ENCODE data around the gene KCNJ9.

Gene KCNJ9

DNA sequence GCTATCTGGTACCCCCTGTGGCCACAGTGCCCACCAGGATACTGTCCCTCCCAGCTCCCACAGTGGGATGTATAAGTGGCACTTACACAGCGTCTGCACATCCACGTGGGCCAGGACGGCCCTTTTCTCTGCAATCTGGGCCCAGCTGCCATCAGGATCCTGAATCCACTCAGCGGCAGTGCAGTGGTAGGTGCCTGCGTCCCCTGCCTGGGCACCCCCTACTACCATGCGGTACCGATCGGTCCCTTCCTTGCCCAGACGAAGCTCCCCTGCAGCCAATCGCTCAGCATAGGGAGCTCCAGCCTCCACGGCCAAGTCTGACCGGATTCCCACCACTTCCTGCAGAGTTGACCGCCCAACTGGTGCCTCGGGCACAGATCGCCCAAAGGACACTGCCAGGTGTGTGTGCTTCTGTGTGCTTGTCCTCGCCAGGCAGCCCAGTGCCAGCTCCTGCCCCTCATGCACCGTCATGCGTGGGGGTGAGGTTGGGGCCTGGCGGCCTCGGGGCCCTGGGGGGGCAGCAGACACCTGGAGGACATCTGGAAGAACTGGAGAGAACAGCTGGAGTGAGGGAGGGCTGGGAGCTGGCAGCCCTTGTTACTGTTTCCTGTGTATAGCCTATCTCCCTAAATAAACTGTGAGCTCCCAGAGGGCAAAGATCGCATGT lies 12.4 kb downstream of the KCNJ9 start:
- Histone ChIP-seq H3K27ac (ENCODE audit: low read depth, low read length) (no peak overlapping the region), H4K12ac (ENCODE audit: low read depth, low read length) (no peak overlapping the region), H3K23ac (ENCODE audit: low read length) (no peak overlapping the region), H2BK12ac (ENCODE audit: low read length) (no peak overlapping the region), H3K4ac (ENCODE audit: low read depth, low read length) (no peak overlapping the region), H2BK120ac (ENCODE audit: insufficient read depth, low read length, poor library complexity) (no peak overlapping the region), H3K4me1 (ENCODE audit: control insufficient read depth in 1 of 2, insufficient read depth in 2 of 2, low read length in 2 of 2) (peaks cover 22 to 23% of the 10 kb centered on the region in 2 experiments), H3K36me3 (ENCODE audit: control insufficient read depth in 1 of 2, insufficient read depth in 2 of 2, low read length in 2 of 2) (peaks cover 0 to 6% of the 10 kb centered on the region in 2 experiments), H2BK5ac (ENCODE audit: low read depth, low read length, poor library complexity) (no peak overlapping the region), H3K9ac (ENCODE audit: low read length) (no peak overlapping the region), H3K79me1 (ENCODE audit: low read length) (peaks cover 2% of the 10 kb centered on the region), H4K8ac (ENCODE audit: low read depth, low read length) (no peak overlapping the region), H3K14ac (ENCODE audit: low read length) (no peak overlapping the region), H3K18ac (ENCODE audit: low read length) (no peak overlapping the region), H3K4me3 (ENCODE audit: low read depth, low read length) (no peak overlapping the region), H3K79me2 (ENCODE audit: control insufficient read depth, insufficient read depth, low read length, poor library complexity) (no peaks in the 10 kb centered on the region), H3K9me3 (ENCODE audit: insufficient read depth, low read depth, low read length) (peaks cover 5% of the 10 kb centered on the region), H2AFZ (ENCODE audit: insufficient read depth, low read length, poor library complexity) (no peak overlapping the region), H2AK5ac (ENCODE audit: low read length) (no peak overlapping the region), H3K27me3 (ENCODE audit: insufficient read depth, low read length) (no peaks in the 10 kb centered on the region), H3K4me2 (ENCODE audit: low read length) (no peak overlapping the region), H4K91ac (ENCODE audit: low read depth, low read length) (no peak overlapping the region)
- no peak for DNase-seq
- no CpG with 5 or more reads among the region's 21 CpGs for WGBS (ENCODE audit: extremely low coverage, insufficient coverage, insufficient read length)

DNA sequence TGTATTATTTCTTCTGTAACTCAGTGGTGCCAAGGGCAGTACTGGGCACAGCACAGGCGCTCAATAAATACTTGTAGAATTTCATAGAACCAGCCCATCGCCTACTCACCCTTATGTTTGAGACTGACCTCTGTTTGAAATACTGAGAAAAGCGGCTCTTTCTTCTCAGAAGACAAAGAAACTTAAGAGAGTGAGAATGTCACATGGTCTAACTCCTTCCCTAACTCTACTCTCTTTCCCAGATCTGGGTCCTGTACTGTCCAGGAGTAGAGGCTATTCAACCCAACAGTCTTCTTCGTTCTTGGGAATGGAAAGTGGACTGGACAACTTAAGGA lies 12.9 kb downstream of the KCNJ9 start:
- Histone ChIP-seq H3K18ac (ENCODE audit: low read length) (no peak overlapping the region), H3K27ac (ENCODE audit: low read depth, low read length) (no peak overlapping the region), H2AK5ac (ENCODE audit: low read length) (no peak overlapping the region), H3K36me3 (ENCODE audit: control insufficient read depth in 1 of 2, insufficient read depth in 2 of 2, low read length in 2 of 2) (peaks cover 0 to 6% of the 10 kb centered on the region in 2 experiments), H3K9me3 (ENCODE audit: insufficient read depth, low read depth, low read length) (peaks cover 5% of the 10 kb centered on the region), H4K12ac (ENCODE audit: low read depth, low read length) (no peak overlapping the region), H3K79me2 (ENCODE audit: control insufficient read depth, insufficient read depth, low read length, poor library complexity) (no peaks in the 10 kb centered on the region), H3K4me1 (ENCODE audit: control insufficient read depth in 1 of 2, insufficient read depth in 2 of 2, low read length in 2 of 2) (peaks cover 22 to 25% of the 10 kb centered on the region in 2 experiments), H4K91ac (ENCODE audit: low read depth, low read length) (no peak overlapping the region), H3K4me2 (ENCODE audit: low read length) (no peak overlapping the region), H4K8ac (ENCODE audit: low read depth, low read length) (no peak overlapping the region), H3K4ac (ENCODE audit: low read depth, low read length) (no peak overlapping the region), H3K14ac (ENCODE audit: low read length) (no peak overlapping the region), H2BK120ac (ENCODE audit: insufficient read depth, low read length, poor library complexity) (no peak overlapping the region), H3K27me3 (ENCODE audit: insufficient read depth, low read length) (no peaks in the 10 kb centered on the region), H3K23ac (ENCODE audit: low read length) (no peak overlapping the region), H2BK5ac (ENCODE audit: low read depth, low read length, poor library complexity) (no peak overlapping the region), H3K4me3 (ENCODE audit: low read depth, low read length) (no peak overlapping the region), H3K79me1 (ENCODE audit: low read length) (peaks cover 2% of the 10 kb centered on the region), H2BK12ac (ENCODE audit: low read length) (no peak overlapping the region), H2AFZ (ENCODE audit: insufficient read depth, low read length, poor library complexity) (no peak overlapping the region), H3K9ac (ENCODE audit: low read length) (no peak overlapping the region)
- no peak for DNase-seq
- no CpG with 5 or more reads among the region's 4 CpGs for WGBS (ENCODE audit: extremely low coverage, insufficient coverage, insufficient read length)

DNA sequence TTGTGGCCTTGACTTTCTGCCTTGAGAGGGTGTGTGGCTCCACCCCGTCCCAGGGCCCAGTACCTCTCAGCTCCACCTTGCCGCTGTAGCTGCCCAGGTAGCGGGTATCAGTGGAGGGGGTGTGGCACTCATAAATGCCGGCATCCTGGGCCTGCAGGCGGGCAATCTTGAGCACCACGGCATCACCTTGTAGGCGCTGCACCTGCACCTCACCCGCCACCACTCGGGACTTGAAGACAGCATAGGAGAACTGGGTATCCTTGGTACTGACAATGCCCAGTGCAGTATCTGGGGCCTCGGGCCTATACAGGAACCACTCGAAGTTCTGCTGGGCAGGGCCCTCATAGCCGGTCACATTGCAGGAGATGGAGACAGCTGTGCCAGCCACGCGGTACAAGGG lies 13.5 kb downstream of the KCNJ9 start:
- Histone ChIP-seq H3K18ac (ENCODE audit: low read length) (no peak overlapping the region), H3K9me3 (ENCODE audit: insufficient read depth, low read depth, low read length) (peaks cover 5% of the 10 kb centered on the region), H3K27me3 (ENCODE audit: insufficient read depth, low read length) (no peaks in the 10 kb centered on the region), H2BK12ac (ENCODE audit: low read length) (no peak overlapping the region), H3K27ac (ENCODE audit: low read depth, low read length) (no peak overlapping the region), H2BK120ac (ENCODE audit: insufficient read depth, low read length, poor library complexity) (no peak overlapping the region), H2BK5ac (ENCODE audit: low read depth, low read length, poor library complexity) (no peak overlapping the region), H3K4ac (ENCODE audit: low read depth, low read length) (no peak overlapping the region), H3K79me1 (ENCODE audit: low read length) (peaks cover 2% of the 10 kb centered on the region), H3K9ac (ENCODE audit: low read length) (no peak overlapping the region), H3K23ac (ENCODE audit: low read length) (no peak overlapping the region), H4K91ac (ENCODE audit: low read depth, low read length) (no peak overlapping the region), H3K4me3 (ENCODE audit: low read depth, low read length) (no peak overlapping the region), H3K4me1 (ENCODE audit: control insufficient read depth in 1 of 2, insufficient read depth in 2 of 2, low read length in 2 of 2) (peaks cover 22 to 25% of the 10 kb centered on the region in 2 experiments), H4K8ac (ENCODE audit: low read depth, low read length) (no peak overlapping the region), H2AFZ (ENCODE audit: insufficient read depth, low read length, poor library complexity) (no peak overlapping the region), H3K14ac (ENCODE audit: low read length) (no peak overlapping the region), H2AK5ac (ENCODE audit: low read length) (no peak overlapping the region), H3K79me2 (ENCODE audit: control insufficient read depth, insufficient read depth, low read length, poor library complexity) (no peaks in the 10 kb centered on the region), H4K12ac (ENCODE audit: low read depth, low read length) (no peak overlapping the region), H3K4me2 (ENCODE audit: low read length) (no peak overlapping the region), H3K36me3 (ENCODE audit: control insufficient read depth in 1 of 2, insufficient read depth in 2 of 2, low read length in 2 of 2) (peaks cover 0 to 6% of the 10 kb centered on the region in 2 experiments)
- WGBS (ENCODE audit: extremely low coverage, insufficient coverage, insufficient read length) = no CpG with 5 or more reads among the region's 14 CpGs
- DNase-seq = no peak

DNA sequence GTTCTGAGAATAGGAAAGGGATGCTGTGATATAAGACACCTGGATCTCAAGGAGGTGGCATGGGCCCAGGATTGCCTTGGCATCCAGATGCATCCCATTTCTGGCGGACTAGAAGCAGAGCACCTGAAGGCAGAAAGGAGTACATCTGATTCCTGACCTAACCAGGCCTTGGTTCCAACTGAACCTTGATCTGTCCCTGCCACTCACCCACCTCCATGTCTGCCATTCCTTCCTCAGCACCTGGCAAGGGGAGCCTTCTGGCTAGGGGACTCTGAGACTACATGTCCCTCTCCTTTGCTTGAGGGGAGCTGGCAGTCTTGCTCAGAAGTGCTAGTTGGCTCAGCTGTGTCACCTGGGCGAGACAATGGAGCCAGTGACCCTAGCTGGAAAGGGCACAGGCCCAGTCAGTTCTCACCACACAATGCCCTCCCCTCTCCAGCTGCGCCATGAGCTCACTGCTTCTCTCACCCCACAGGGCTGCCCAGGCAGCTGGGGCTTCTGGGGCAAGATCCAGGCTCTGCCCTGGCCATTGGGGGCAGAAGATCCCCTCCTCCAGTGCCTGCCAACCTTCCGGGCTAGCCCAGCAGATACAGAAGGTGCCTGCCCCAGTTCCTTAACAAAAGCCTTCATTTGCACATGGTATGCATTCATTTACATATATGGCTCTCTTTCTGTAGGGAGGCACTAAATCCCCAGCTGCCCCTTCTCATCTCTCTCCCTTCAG lies 14.2 kb downstream of the KCNJ9 start:
- Histone ChIP-seq H2BK120ac (ENCODE audit: insufficient read depth, low read length, poor library complexity) (no peak overlapping the region), H4K91ac (ENCODE audit: low read depth, low read length) (no peak overlapping the region), H3K4me3 (ENCODE audit: low read depth, low read length) (no peak overlapping the region), H3K4me2 (ENCODE audit: low read length) (no peak overlapping the region), H2AFZ (ENCODE audit: insufficient read depth, low read length, poor library complexity) (no peak overlapping the region), H2BK5ac (ENCODE audit: low read depth, low read length, poor library complexity) (no peak overlapping the region), H3K23ac (ENCODE audit: low read length) (no peak overlapping the region), H3K14ac (ENCODE audit: low read length) (no peak overlapping the region), H4K12ac (ENCODE audit: low read depth, low read length) (no peak overlapping the region), H3K9ac (ENCODE audit: low read length) (no peak overlapping the region), H2BK12ac (ENCODE audit: low read length) (no peak overlapping the region), H3K4ac (ENCODE audit: low read depth, low read length) (no peak overlapping the region), H3K4me1 (ENCODE audit: control insufficient read depth in 1 of 2, insufficient read depth in 2 of 2, low read length in 2 of 2) (peaks cover 21 to 25% of the 10 kb centered on the region in 2 experiments), H3K27me3 (ENCODE audit: insufficient read depth, low read length) (no peaks in the 10 kb centered on the region), H3K79me1 (ENCODE audit: low read length) (peaks cover 2% of the 10 kb centered on the region), H3K18ac (ENCODE audit: low read length) (no peak overlapping the region), H3K36me3 (ENCODE audit: control insufficient read depth in 1 of 2, insufficient read depth in 2 of 2, low read length in 2 of 2) (peaks cover 0 to 6% of the 10 kb centered on the region in 2 experiments), H3K9me3 (ENCODE audit: insufficient read depth, low read depth, low read length) (peaks cover 5% of the 10 kb centered on the region), H2AK5ac (ENCODE audit: low read length) (no peak overlapping the region), H3K27ac (ENCODE audit: low read depth, low read length) (no peak overlapping the region), H4K8ac (ENCODE audit: low read depth, low read length) (no peak overlapping the region), H3K79me2 (ENCODE audit: control insufficient read depth, insufficient read depth, low read length, poor library complexity) (no peaks in the 10 kb centered on the region)
- no CpG with 5 or more reads among the region's 4 CpGs for WGBS (ENCODE audit: extremely low coverage, insufficient coverage, insufficient read length)
- no peak for DNase-seq

All from trophoblast cell (in vitro differentiated cells and primary cell).